NCI-H526 (cell line): Measurements from ENCODE around the gene PF4V1.

Experiments
- DNase-seq, 2 experiments: peaks; one replicate each; lab custom pipeline; 2025; lab: John Stamatoyannopoulos, UW

PF4V1 gene

GRCh38 chr4:73853246-73853704 lies at the start of gene PF4V1:
PF4V1 (plus strand) TSS chr4:73853296; CDS start chr4:73853363, 67 bp downstream.
- peak in 1 of 2 experiments; percentile 60 for DNase-seq

GRCh38 chr4:73810191-73810590 lies 42.9 kb upstream of the PF4V1 start:
- no peak for DNase-seq

DNA sequence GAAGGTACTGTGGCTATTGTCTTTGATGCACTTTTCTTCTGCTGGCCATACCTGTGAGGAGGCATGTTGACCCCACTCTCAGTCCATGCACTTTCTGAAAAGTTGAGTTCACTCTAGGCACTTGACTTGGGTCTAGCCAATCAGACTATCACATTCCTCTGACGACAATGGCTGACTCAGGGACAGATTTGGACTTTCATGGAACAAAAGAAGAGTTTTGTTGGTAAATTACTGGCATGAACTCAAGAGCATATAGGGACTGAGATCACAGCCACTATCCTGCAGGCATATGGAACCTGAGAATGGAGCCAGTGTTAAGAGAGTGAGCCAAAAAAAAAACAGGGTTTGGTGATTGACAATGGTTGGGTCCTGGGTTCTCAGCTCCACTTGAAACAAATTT lies 41.3 kb upstream of the PF4V1 start:
- DNase-seq = no peak

DNA sequence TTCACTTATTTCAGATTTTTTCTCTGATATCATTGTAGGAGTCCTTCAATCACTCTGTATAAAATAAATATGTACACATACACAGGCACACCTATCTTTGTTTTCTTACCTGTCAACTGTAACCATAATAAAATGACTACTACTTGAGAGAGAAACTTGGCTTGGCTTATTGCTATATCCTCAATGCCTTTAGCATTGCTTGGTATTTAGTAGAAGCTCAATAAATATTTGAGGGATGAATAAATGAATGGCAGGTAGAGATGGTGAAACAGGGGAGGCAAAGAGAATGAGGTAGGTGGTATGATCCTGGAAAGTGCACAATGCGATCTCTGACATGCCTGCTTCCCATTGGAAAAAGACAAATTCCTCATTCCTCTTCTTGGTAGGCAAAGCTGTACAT lies 38.4 kb upstream of the PF4V1 start:
- DNase-seq = no peak

DNA sequence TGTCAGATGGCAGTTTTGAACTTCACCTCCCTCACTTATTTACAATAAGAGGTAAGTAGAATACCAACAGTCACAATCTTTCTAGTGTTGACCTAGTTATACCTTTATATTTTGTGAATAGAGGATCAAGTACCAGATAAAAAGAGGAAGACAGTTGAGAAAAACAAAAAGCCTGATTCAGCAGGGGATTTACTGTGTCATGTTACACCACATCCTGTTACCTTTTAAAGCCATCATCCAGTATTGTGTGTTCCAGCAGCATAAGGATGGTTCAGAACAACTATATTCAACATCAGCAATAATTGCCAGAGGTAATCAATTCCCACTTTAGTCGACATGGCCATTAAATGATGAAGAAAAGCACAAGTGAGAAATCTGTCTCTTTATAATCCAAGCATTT lies 38.0 kb upstream of the PF4V1 start:
- no peak for DNase-seq

- no peak for DNase-seq
Observed at GRCh38 chr4:73816814-73817213, 36.3 kb upstream of the PF4V1 start.

DNA sequence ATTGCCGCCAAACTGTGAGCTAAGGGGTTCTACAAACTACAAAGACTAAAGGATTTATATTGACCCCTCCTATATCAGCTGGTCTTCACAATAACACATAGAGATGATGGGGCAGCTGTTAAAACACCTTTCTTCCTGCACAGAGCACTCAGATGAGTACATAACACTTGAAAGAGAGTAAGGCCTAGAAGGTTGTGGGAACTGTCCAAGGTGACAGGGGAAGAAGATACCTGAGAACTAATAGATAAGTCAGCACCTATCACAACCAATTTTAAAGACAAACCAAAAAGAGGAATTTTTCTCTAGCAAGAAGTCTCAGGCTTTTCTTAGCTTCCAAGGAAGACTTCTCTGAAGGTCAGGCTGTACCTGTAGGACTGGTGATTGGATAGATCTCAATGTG lies 35.8 kb upstream of the PF4V1 start:
- DNase-seq = no peak

DNA sequence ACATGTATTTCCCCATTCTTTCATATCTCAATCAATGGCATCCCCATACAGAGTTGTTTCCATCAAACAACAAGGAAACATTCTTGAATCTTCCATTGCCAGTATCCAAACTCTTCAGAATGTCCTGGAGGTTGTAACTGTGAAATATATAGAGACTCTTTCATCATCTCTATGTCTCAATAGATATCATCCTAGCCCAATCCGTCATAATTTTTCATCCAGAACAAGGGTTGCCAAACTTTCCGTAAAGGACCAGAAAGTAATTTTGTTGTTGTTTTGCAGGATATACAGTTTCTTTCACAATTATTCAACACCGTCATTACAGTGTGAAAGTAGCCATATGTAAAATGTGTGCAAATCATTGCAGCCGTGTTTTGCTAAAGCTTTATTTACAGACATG lies 31.8 kb upstream of the PF4V1 start:
- no peak for DNase-seq

DNA sequence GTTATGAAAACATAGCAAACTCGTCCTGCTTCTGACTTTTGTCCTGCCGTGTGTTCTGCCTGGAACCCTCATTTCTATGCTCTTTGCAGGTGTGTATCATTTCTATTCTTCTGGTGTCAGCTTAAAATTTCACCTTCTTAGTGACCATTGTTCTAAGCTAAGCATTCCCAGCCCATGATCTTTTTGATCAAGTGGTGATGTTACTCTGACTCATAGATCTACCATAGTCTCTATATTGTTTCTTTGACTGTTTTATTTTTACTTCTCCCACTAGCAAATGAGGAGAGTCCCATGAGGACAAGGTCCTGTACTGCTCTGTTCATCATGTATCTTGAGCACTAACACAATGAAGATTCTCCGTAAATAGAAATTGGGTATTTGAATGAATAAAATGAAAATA lies 30.7 kb upstream of the PF4V1 start:
- DNase-seq = no peak

DNA sequence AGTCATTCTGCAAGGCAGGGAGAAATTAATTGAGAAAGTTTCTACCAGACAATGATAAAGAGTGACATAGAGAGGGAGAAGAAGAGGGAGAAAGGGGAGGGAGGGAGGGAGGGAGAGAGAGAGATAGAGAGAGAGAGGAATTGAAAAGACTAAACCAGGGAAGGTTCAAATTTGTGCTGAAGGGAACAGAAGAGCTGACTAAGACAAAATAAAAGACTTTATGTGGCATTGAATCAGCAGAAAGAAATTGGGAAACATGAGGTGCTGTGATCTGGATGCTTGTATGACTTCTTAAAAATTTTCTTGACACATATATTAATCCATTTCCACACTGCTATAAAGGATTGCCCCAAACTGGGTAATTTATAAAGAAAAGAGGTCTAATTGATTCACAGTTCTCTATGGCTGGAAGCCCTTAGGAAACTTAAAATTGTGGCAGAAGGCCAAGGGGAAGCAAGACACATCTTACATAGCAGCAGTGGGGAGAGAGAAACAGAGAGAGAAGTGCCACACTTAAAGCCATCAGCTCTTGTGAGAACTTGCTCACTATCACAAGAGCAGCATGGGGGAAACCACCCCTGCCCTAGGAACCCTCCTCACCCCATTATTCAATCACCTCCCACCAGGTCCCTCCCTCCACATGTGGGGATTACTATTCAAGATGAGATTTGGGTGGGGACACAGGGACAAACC lies 30.1 kb upstream of the PF4V1 start:
- no peak for DNase-seq

- DNase-seq = no peak
Observed at GRCh38 chr4:73823760-73824159, 29.3 kb upstream of the PF4V1 start.

GRCh38 chr4:73828956-73829355 lies 24.1 kb upstream of the PF4V1 start:
- no peak for DNase-seq

GRCh38 chr4:73831569-73831968 lies 21.5 kb upstream of the PF4V1 start:
- no peak for DNase-seq

GRCh38 chr4:73832651-73833237 lies 20.4 kb upstream of the PF4V1 start:
- no peak for DNase-seq

GRCh38 chr4:73836373-73837279 lies 16.5 kb upstream of the PF4V1 start, which contains the start of gene CXCL6:
CXCL6 (plus strand) TSS chr4:73836678; CDS start chr4:73836751, 73 bp downstream.
- DNase-seq = peak in 1 of 2 experiments; percentile 37

GRCh38 chr4:73839071-73839470 lies 14.0 kb upstream of the PF4V1 start:
- DNase-seq = no peak

GRCh38 chr4:73839715-73840114 lies 13.4 kb upstream of the PF4V1 start:
- peak in 1 of 2 experiments; percentile 4 for DNase-seq

DNA sequence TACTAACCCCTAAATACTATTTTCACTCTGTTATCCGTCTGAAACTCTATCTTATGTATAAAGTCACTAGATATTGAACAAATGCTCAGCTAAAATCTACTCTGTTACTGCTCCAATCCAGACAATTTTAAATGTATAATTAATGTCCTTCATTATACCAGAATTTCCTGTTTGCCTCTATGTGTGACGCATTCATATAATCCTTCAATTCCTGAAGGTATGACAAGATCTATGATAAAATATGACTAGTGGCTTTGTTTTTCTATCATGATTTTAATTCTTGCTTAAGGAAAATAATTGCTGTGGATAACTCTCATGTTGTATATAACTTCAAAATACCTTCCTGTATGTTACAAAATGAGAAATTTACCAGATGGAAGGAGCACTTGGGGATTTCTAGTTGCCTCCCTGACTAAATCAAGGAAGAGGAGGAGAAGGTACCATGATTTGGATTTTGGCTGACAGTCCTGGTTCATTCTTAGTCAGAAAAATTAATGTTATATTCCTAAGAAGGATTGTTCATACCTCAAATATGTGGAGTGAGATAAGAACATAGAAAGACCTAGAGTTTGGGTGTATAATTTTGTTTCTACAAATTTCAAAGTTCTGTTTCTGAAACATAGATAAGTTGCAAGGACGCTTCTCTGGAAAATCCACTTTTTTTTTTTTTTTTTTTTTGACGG lies 11.7 kb upstream of the PF4V1 start:
- no peak for DNase-seq

DNA sequence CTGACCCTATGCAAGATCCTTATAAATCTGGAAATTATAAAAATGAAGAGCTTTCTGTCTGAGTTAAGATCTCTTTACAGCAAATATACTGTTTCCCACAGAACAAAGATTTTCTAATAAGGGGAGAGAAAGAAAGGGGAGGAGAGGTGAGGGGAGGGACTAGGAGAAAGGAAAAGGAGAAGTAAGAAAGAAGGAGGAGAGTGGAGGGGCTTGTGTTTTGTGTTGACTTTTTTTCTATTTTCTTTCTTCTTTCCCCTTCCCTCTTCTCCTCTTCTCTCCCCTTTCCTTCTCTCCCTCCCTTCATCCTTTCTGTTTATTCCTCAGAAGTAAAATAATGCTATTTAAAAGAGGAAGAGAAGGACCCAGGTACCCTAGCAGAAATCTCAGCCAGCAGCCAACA lies 10.4 kb upstream of the PF4V1 start:
- DNase-seq = no peak

- no peak for DNase-seq
Observed at GRCh38 chr4:73843369-73843768, 9.7 kb upstream of the PF4V1 start.

DNA sequence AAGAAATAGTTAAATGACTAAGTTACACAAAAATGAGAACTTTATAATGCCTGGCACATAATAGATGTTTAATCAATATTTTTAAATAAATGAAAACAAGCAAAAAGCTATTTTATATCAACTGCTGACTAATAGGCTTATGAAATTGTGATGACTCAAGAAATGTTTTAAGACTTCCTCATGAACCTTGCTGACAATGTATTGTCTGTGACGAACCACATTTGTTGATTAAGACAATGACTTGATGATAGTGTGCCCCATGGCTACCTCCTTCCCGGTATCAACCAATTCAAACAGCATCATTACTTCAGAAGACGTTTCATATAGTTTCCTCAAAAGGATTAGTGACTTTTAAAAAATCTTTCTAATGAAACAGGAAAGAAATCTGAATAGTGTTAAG lies 8.8 kb upstream of the PF4V1 start:
- no peak for DNase-seq

DNA sequence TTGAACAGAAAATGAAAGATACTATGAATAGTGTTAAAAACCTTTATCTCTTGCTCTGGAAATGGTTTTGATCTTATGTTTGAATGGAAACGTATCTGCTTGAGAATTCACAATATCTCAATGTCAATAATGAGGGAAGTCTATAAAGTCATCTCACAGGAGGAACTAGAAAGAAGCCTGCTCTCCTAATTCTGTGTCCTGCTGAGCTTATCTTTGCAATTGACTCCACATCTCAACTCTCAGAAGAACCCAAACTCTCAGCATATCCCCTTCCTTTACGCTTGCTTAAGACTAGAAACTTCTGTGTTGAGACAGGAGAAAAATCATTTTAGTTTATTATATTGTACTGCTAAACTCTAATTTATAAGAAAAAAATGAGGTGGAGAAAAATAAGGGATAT lies 8.3 kb upstream of the PF4V1 start:
- DNase-seq = no peak
